Kidney (tissue), 14 donors: ENCODE results near the gene PRKN. TPM values are rescaled to one million over a fixed set of nuclear protein-coding genes. Genes with fewer than 3 reads are reported as not detected.
A peak's percentile ranks its signal among the peaks of the same experiment; 100 is the strongest.

ENCODE experiments used
- DNase-seq, 5 donors: peaks; one replicate each; pipeline ENCODE4 v3.0.0-alpha.2; 2013 to 2020
- FAIRE-seq: peaks from 2 replicates; lab custom pipeline; 2012; peaks lifted over from hg19 to GRCh38; lab: Jason Lieb, UNC
- H3K27ac ChIP-seq, 2 donors: one replicate each; pipeline ENCODE4 v1.7.0; 2013; ENCODE audit warnings: low read depth in 2 of 2, low read length in 2 of 2, inconsistent platforms in 1 of 2
- H3K27me3 ChIP-seq: one replicate; pipeline ENCODE4 v1.7.1; 2013; ENCODE audit warnings: low read length, inconsistent platforms; ENCODE audit not compliant: control insufficient read depth, insufficient read depth
- H3K36me3 ChIP-seq, 3 donors: one replicate each; pipeline versions ENCODE4 v1.7.0 to v1.7.1; 2013; ENCODE audit warnings: low read length in 3 of 3, control low read depth in 1 of 3, inconsistent platforms in 1 of 3; ENCODE audit not compliant: insufficient read depth in 3 of 3, control insufficient read depth in 2 of 3
- H3K4me1 ChIP-seq, 3 donors: one replicate each; pipeline versions ENCODE4 v1.7.0 to v1.7.1; 2013; ENCODE audit warnings: low read length in 3 of 3, inconsistent platforms in 1 of 3, low read depth in 1 of 3; ENCODE audit not compliant: control insufficient read depth in 2 of 3, insufficient read depth in 2 of 3
- H3K4me3 ChIP-seq, 3 donors: one replicate each; pipeline versions ENCODE4 v1.7.0 to v1.8.1; 2013; ENCODE audit warnings: low read length in 3 of 3, control low read depth in 1 of 3, inconsistent platforms in 1 of 3
- H3K9ac ChIP-seq, 3 donors: one replicate each; pipeline versions ENCODE4 v1.7.0 to v1.7.1; 2013; ENCODE audit warnings: low read length in 3 of 3, control low read depth in 1 of 3, inconsistent platforms in 1 of 3
- H3K9me3 ChIP-seq, 3 donors: one replicate each; pipeline versions ENCODE4 v1.7.0 to v1.7.1; 2013; ENCODE audit warnings: low read length in 3 of 3, control low read depth in 1 of 3, inconsistent platforms in 1 of 3; ENCODE audit not compliant: control insufficient read depth in 2 of 3, insufficient read depth in 1 of 3
- intact Hi-C: fragments of 100-400 bp; cut with DNase I; formaldehyde crosslinking; loops from one replicate; pipeline ENCODE4 v1.11.1; 2022
- polyA plus RNA-seq: library from polyadenylated mRNA; stranded (reverse); fragments of 350-450 nt; fragmentation: Illumina TruSeq; extraction: RNeasy Lipid Tissue Mini Kit (QIAGEN cat#74804); gene quantifications from one replicate; pipeline ENCODE4 v1.2.3, GENCODE V29; 2014; ENCODE audit warnings: low read depth, low replicate concordance; ENCODE audit not compliant: insufficient read depth
- total RNA-seq: library from RNA; stranded (reverse); fragmentation: NEBNext Ultra II Directional; extraction: Animal tissue kit (Norgen Biotek cat#: 25700); gene quantifications from one replicate; pipeline ENCODE4 v1.2.1, GENCODE V29; 2021
- TF ChIP-seq, protein P1 (sequence below): IDR thresholded peaks from 3 replicates; pipeline ENCODE4 v1.5.1; 2012; ENCODE audit warnings: mild to moderate bottlenecking, moderate library complexity, borderline replicate concordance; ENCODE audit not compliant: insufficient read depth; ENCODE audit errors: extremely low read depth
- donor health status: control.
- donor health status: control.
- donor health status: control.
- donor health status: control.
- donor health status: control.
- donor health status: DM: yes; HTN: yes; CAD: no.
- donor health status: Normal renal cell carcinoma (clear cell type).

PRKN gene
- total and polyA plus RNA-seq, 2 donors from 2014 or later: 8.6 to 10.4 TPM

DNA sequence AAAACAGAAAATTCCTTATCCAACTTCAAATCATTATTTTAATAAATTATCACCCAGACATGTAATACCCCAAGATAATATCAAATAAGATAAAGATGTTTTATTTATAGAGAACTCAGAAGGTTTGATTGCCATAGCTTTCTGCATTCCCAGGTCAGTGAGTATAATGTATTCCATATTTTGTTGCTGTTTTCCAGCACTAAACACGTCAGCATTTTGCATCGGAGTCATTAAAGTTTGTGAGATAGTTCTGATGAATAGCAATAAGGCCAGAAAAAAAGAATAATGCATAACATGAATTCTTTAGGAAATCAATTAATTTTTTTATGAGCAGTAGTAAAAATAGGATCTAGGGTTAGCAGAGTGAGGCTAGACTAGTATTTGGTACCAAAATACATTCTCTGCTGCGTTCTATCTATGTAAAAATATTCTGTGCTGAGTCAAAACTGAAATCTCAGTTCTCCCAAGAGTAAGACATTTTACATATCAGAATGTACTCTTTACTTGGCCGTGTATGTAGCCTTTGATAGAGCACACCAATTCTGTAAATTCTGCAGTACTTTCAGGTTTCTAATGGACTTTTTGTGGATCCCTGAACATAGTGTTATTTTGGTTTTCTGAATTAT is 1183.8 kb downstream of the PRKN start:
- Histone ChIP-seq H3K9me3 (no peaks in the 10 kb centered on the region), H3K4me3 (no peak overlapping the region), H3K9ac (no peak overlapping the region), H3K4me1 (no peaks in the 10 kb centered on the region), H3K27ac (no peak overlapping the region), H3K27me3 (no peaks in the 10 kb centered on the region), H3K36me3 (no peaks in the 10 kb centered on the region)
- intact Hi-C loops: no loop called here
- DNase-seq: no peak
- TF ChIP-seq, protein P1, sequence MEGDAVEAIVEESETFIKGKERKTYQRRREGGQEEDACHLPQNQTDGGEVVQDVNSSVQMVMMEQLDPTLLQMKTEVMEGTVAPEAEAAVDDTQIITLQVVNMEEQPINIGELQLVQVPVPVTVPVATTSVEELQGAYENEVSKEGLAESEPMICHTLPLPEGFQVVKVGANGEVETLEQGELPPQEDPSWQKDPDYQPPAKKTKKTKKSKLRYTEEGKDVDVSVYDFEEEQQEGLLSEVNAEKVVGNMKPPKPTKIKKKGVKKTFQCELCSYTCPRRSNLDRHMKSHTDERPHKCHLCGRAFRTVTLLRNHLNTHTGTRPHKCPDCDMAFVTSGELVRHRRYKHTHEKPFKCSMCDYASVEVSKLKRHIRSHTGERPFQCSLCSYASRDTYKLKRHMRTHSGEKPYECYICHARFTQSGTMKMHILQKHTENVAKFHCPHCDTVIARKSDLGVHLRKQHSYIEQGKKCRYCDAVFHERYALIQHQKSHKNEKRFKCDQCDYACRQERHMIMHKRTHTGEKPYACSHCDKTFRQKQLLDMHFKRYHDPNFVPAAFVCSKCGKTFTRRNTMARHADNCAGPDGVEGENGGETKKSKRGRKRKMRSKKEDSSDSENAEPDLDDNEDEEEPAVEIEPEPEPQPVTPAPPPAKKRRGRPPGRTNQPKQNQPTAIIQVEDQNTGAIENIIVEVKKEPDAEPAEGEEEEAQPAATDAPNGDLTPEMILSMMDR: no peak
- no peak for FAIRE-seq

DNA sequence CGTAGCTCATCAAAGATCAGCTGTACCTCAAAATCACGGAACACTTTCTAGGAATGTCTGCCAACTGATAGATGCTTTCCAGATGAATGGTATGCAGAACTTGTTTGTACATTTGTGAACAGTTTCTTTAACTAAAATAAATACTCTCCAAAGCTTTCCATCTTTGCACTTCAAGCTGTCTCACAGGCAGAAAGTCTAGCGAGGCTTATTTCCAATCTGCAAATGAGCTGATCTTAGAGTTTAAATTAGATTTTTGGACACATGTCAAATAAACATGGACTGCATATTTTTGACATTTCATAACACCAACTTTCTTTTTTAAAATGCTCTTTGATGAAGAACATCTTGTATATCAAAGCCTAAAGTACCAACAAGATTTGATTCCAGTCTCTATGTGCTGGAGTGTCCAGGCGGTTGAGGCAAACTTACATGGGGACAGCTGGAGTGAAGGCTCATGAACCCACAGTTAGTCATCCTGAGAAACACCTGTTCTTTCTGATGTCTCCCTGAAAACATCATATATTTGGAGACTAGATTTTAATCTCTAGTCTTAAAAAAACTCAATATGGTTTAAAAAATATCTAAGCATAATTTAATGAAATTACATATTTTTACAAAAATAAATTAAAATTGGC is 1185.1 kb downstream of the PRKN start:
- FAIRE-seq: peak; percentile 78

DNA sequence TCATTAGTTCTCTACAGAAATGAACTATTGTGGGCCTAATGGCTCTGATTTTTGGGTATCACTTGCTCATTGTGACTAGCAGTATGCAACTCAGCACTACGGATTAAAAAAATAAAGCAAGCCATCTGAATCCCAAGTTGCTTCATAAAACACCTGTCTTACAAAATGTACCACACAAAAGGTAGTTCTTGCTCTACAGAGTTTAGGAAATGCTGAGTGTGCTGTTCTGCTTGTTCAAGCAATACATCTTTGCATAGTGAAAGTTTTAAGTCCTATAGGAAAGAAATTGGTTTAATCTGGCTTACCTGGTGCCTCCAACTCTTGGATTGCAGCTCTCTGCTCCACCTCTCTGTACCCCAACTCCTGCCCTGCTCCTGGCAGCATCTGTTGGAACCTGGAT is 1187.0 kb downstream of the PRKN start:
- DNase-seq (no peak), FAIRE-seq (no peak)
- Histone ChIP-seq H3K4me1 (no peaks in the 10 kb centered on the region), H3K27ac (no peak overlapping the region), H3K4me3 (no peak overlapping the region), H3K36me3 (no peaks in the 10 kb centered on the region), H3K9ac (no peak overlapping the region), H3K27me3 (no peaks in the 10 kb centered on the region), H3K9me3 (no peaks in the 10 kb centered on the region)
- TF ChIP-seq, protein P1: no peak
- intact Hi-C loops: no loop called here

More for the DNA sequence above, 1185.1 kb downstream of the PRKN start:
- Histone ChIP-seq H3K4me1 (no peaks in the 10 kb centered on the region), H3K36me3 (no peaks in the 10 kb centered on the region), H3K9me3 (no peaks in the 10 kb centered on the region), H3K4me3 (no peak overlapping the region), H3K9ac (no peak overlapping the region), H3K27ac (no peak overlapping the region), H3K27me3 (no peaks in the 10 kb centered on the region)
- intact Hi-C loops: no loop called here
- TF ChIP-seq, protein P1: no peak
- no peak for DNase-seq
